Measurements from ENCODE around the gene PALD1. TPM values are rescaled to one million over a fixed set of nuclear protein-coding genes. Genes with fewer than 3 reads are reported as not detected.

PALD1 gene
- total and polyA plus RNA-seq, 2 of the 4 experiments (the other 2 are of a cell fraction), result 0.12 to 0.18 TPM

DNA sequence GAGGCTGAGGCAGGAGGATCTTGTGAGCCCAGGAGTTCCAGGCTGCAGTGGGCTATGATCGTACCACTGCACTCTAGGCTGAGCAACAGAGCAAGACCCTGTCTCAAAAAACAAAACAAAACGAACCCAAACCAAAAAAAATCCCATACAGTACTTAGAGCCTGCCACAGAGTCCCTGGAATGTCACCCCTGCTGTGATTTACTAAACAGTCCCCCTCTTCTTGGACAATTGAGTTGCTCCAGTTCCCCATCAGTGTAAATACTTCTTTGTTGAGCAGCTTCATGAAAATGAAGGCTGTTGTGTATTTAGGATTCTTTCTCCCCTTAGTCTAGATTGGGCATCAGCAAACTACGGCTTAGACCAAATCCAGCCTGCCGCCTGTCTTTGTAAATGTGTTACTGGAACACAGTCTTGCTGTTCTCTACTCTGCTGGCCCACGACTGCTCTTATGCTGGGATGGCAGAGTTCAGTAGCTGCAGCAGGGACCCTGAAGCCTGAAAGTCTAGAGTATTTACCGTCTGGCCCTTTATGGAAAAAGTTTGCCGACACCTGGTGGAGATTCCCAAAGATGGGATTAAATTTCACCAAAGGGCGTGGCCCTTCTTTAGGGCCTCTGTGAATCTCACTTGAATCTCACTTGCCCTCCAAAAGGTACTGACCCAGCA is 57.8 kb downstream of the PALD1 start:
- no peak for TF ChIP-seq CEBPB (IDR thresholded peaks at IDR 0.05; ENCODE audit: low read depth, low read length)
- TF ChIP-seq MXI1 (IDR thresholded peaks at IDR 0.05; ENCODE audit: borderline replicate concordance, low read depth, low read length), result no peak
- TF ChIP-seq CTCF (conservative IDR thresholded peaks at IDR 0.05; ENCODE audit: low read depth, low read length), result no peak
- TF ChIP-seq FOS (IDR thresholded peaks at IDR 0.05; ENCODE audit: low read depth, low read length), result no peak
- TF ChIP-seq NFE2L2 (IDR thresholded peaks at IDR 0.05; ENCODE audit: low read depth, low read length), result no peak
- no peak for TF ChIP-seq MAFK (IDR thresholded peaks at IDR 0.05; ENCODE audit: low read depth, low read length)
- no peak for TF ChIP-seq MAZ (IDR thresholded peaks at IDR 0.05; ENCODE audit: borderline replicate concordance, low read depth, low read length)
- 100% methylated on average over 1 of the region's 8 CpGs; no CpG with 5 or more reads in 1 of the 2 experiments for WGBS, 2 experiments (ENCODE audit: extremely low coverage in 2 of 2, insufficient read length in 1 of 2)

More for the DNA sequence above, 57.8 kb downstream of the PALD1 start:
- dilution Hi-C loops (cut with HindIII; ENCODE audit: low sequenced_read_pairs, unreplicated experiment), result no loop called here
- H4K5ac ChIP-seq (ENCODE audit: low read depth, low read length), result no peak overlapping the region
- H3K9ac ChIP-seq (ENCODE audit: low read depth, low read length), result no peak overlapping the region
- no peak overlapping the region for H3K14ac ChIP-seq (replicated peaks; ENCODE audit: low read depth, low read length)
- no peaks in the 10 kb centered on the region for H3K79me1 ChIP-seq (ENCODE audit: low read depth in 1 of 2, low read length in 2 of 2)
- DNase-seq (no peak), ATAC-seq (ENCODE audit: low read depth) (no peak)
- H2BK15ac ChIP-seq (ENCODE audit: low read depth, low read length), result no peak overlapping the region
- no peak overlapping the region for H2AK5ac ChIP-seq (ENCODE audit: low read depth, low read length)
- no peak overlapping the region for H3K56ac ChIP-seq (ENCODE audit: extremely low read depth, insufficient read depth, low read length)
- ChIA-PET CTCF (interaction anchor here (0.6 to 0.9 kb wide), 3 partner anchors 75 to 1239 kb away, joined by 3 to 5 read pairs (median 3); no protein-coding TSS in a partner anchor), POLR2A (ENCODE audit: unreplicated experiment) (no interaction called here)
- no peaks in the 10 kb centered on the region for H4K20me1 ChIP-seq (ENCODE audit: insufficient read depth, low read length)
- no peak overlapping the region for H3K4me3 ChIP-seq (ENCODE audit: insufficient read depth, low read depth, low read length)
- intact Hi-C loops (cut with micrococcal nuclease), result no loop called here
- in situ Hi-C loops (cut with MboI; ENCODE audit: low sequenced_read_pairs), result loop anchor here (5.0 kb wide), 1 partner anchor 74 kb away; no protein-coding TSS in a partner anchor
- BruUV-seq (replicated peaks), result no TSS peak
- H3K4me2 ChIP-seq (ENCODE audit: low read depth, low read length), result no peak overlapping the region
- H2BK5ac ChIP-seq (ENCODE audit: low read depth, low read length, poor library complexity, severe bottlenecking), result no peak overlapping the region
- no peak overlapping the region for H2BK20ac ChIP-seq (ENCODE audit: low read depth, low read length)
- no peaks in the 10 kb centered on the region for H3K9me1 ChIP-seq (ENCODE audit: insufficient read depth, low read length)
- H3K27me3 ChIP-seq (ENCODE audit: control insufficient read depth, insufficient read depth, low read length), result peaks cover 25% of the 10 kb centered on the region
- no peak overlapping the region for H3K18ac ChIP-seq (ENCODE audit: low read depth, low read length)
- H3K36me3 ChIP-seq (ENCODE audit: control insufficient read depth, insufficient read depth, low read length), result no peaks in the 10 kb centered on the region
- no peaks in the 10 kb centered on the region for H3K4me1 ChIP-seq (ENCODE audit: control insufficient read depth, insufficient read depth, low read length)
- no peak overlapping the region for H3K23ac ChIP-seq (ENCODE audit: low read depth, low read length)
- no peak overlapping the region for H3K4ac ChIP-seq (ENCODE audit: low read depth, low read length)
- H2AFZ ChIP-seq (replicated peaks; ENCODE audit: low read length, poor library complexity), result no peak overlapping the region
- H3K27ac ChIP-seq (ENCODE audit: insufficient read depth, low read length), result no peak overlapping the region
- H4K8ac ChIP-seq (ENCODE audit: low read depth in 2 of 2, low read length in 2 of 2), result no peak overlapping the region
- H4K91ac ChIP-seq (ENCODE audit: insufficient read depth, low read depth, low read length), result no peak overlapping the region
- H3K9me3 ChIP-seq (ENCODE audit: control insufficient read depth, insufficient read depth, low read length), result no peaks in the 10 kb centered on the region
- H2BK120ac ChIP-seq (ENCODE audit: low read depth, low read length), result no peak overlapping the region
- H2AK9ac ChIP-seq (replicated peaks; ENCODE audit: low read depth, low read length, poor library complexity), result no peak overlapping the region

All from IMR-90 (cell line).